Measurements from ENCODE around the gene DPP7. TPM values are rescaled to one million over a fixed set of nuclear protein-coding genes. Genes with fewer than 3 reads are reported as not detected.

Gene DPP7
- total RNA-seq, 2 experiments from 2014 or later, result 222 to 227 TPM

GRCh38 chr9:137158625-137159024 lies 44.1 kb upstream of the DPP7 start:
- TF ChIP-seq, protein P1, sequence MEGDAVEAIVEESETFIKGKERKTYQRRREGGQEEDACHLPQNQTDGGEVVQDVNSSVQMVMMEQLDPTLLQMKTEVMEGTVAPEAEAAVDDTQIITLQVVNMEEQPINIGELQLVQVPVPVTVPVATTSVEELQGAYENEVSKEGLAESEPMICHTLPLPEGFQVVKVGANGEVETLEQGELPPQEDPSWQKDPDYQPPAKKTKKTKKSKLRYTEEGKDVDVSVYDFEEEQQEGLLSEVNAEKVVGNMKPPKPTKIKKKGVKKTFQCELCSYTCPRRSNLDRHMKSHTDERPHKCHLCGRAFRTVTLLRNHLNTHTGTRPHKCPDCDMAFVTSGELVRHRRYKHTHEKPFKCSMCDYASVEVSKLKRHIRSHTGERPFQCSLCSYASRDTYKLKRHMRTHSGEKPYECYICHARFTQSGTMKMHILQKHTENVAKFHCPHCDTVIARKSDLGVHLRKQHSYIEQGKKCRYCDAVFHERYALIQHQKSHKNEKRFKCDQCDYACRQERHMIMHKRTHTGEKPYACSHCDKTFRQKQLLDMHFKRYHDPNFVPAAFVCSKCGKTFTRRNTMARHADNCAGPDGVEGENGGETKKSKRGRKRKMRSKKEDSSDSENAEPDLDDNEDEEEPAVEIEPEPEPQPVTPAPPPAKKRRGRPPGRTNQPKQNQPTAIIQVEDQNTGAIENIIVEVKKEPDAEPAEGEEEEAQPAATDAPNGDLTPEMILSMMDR (IDR thresholded peaks at IDR 0.05), result no peak
- Mint-ChIP-seq H3K4me1 (ENCODE audit: low read depth) (peaks cover 18% of the 10 kb centered on the region), H3K9me3 (no peaks in the 10 kb centered on the region), H3K36me3 (ENCODE audit: low read depth) (no peaks in the 10 kb centered on the region), H3K27ac (no peak overlapping the region), H3K27me3 (peaks cover 44% of the 10 kb centered on the region), H3K4me3 (no peak overlapping the region)
- intact Hi-C loops (cut with micrococcal nuclease), result no loop called here
- no peak for DNase-seq
- ATAC-seq, result no peak
- CTCF ChIA-PET, result no interaction called here
- POLR2A ChIA-PET, result interaction anchor here (1.0 to 2.4 kb wide), 2 partner anchors 17 to 44 kb away, joined by 3 to 11 read pairs; no protein-coding TSS in a partner anchor

- CTCF ChIA-PET, result interaction anchor here (1.2 kb wide), 1 partner anchor 31 kb away, joined by 5 read pairs; no protein-coding TSS in a partner anchor
- DNase-seq, result no peak
- Mint-ChIP-seq H3K4me3 (no peak overlapping the region), H3K36me3 (ENCODE audit: low read depth) (no peaks in the 10 kb centered on the region), H3K27ac (no peak overlapping the region), H3K9me3 (no peaks in the 10 kb centered on the region), H3K27me3 (peaks cover 41% of the 10 kb centered on the region), H3K4me1 (ENCODE audit: low read depth) (peaks cover 18% of the 10 kb centered on the region)
- POLR2A ChIA-PET, result interaction anchor here (1.0 to 2.4 kb wide), 2 partner anchors 17 to 43 kb away, joined by 3 to 11 read pairs; no protein-coding TSS in a partner anchor
- TF ChIP-seq, protein P1 (IDR thresholded peaks at IDR 0.05), result no peak
- no peak for ATAC-seq
- intact Hi-C loops (cut with micrococcal nuclease), result no loop called here
Observed at GRCh38 chr9:137157618-137158415, 43.3 kb upstream of the DPP7 start.

GRCh38 chr9:137156567-137157375 lies 42.2 kb upstream of the DPP7 start:
- ATAC-seq (peak; percentile 84), DNase-seq (peak; percentile 79)
- TF ChIP-seq, protein P1 (IDR thresholded peaks at IDR 0.05), result no peak
- Mint-ChIP-seq H3K36me3 (ENCODE audit: low read depth) (no peaks in the 10 kb centered on the region), H3K4me1 (ENCODE audit: low read depth) (peaks cover 18% of the 10 kb centered on the region), H3K9me3 (no peaks in the 10 kb centered on the region), H3K4me3 (peak overlapping the region; percentile 52), H3K27me3 (peaks cover 37% of the 10 kb centered on the region), H3K27ac (no peak overlapping the region)
- ChIA-PET POLR2A (interaction anchor here (2.4 kb wide), 1 partner anchor 18 kb away, joined by 11 read pairs; no protein-coding TSS in a partner anchor), CTCF (interaction anchor here (0.7 to 1.2 kb wide), 3 partner anchors 27 to 42 kb away, joined by 3 to 5 read pairs (median 5); no protein-coding TSS in a partner anchor)
- intact Hi-C loops (cut with micrococcal nuclease), result no loop called here

DNA sequence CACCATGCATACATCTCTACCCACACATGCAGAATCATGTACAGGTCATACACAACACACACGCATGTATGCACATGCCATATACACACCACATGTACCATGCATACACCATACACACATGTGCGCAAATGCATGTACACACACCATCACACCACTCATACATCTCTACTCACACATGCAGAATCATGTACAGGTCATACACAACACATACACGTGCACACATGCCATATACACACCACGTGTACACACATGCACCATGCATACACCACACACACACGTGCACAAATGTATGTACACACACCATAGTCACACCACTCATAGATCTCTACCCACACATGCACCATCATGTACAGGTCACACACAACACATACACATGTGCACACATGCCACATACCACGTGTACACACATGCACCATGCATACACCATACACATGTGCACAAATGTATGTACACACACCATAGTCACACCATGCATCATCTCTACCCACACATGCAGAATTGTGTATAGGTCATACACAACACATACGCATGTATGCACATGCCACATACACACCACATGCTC lies 38.4 kb upstream of the DPP7 start:
- TF ChIP-seq, protein P1 (IDR thresholded peaks at IDR 0.05), result no peak
- Mint-ChIP-seq H3K27ac (no peak overlapping the region), H3K4me3 (no peak overlapping the region), H3K4me1 (ENCODE audit: low read depth) (peaks cover 12% of the 10 kb centered on the region), H3K36me3 (ENCODE audit: low read depth) (no peaks in the 10 kb centered on the region), H3K27me3 (peaks cover 16% of the 10 kb centered on the region), H3K9me3 (no peaks in the 10 kb centered on the region)
- ATAC-seq (no peak), DNase-seq (no peak)
- ChIA-PET POLR2A (no interaction called here), CTCF (interaction anchor here (0.8 kb wide), 1 partner anchor 89 kb away, joined by 3 read pairs; no protein-coding TSS in a partner anchor)
- intact Hi-C loops (cut with micrococcal nuclease), result no loop called here

All from activated CD8-positive, alpha-beta T cell treated with anti-CD3 and anti-CD28 coated beads for 36 hours (primary cell).